ENCODE measurements around the gene PXDC1.
"Not testable (repeated sequence)": the region's sequence is repeated elsewhere in the genome, so short reads cannot be mapped to it uniquely, and the experiment has no call there.

PXDC1 gene

GRCh38 chr6:3690506-3690905, 61.0 kb downstream of the PXDC1 start:
- TF ChIP-seq CTCF (IDR thresholded peaks at IDR 0.05) (no peak), ZFX (IDR thresholded peaks at IDR 0.05; ENCODE audit: borderline replicate concordance) (no peak)
- H3K27ac ChIP-seq = no peak overlapping the region

- H3K27ac ChIP-seq = no peak overlapping the region
Observed at GRCh38 chr6:3687847-3688246, 63.7 kb downstream of the PXDC1 start.

GRCh38 chr6:3683331-3683730, 68.2 kb downstream of the PXDC1 start:
- no peak overlapping the region for H3K27ac ChIP-seq
- TF ChIP-seq ZFX (IDR thresholded peaks at IDR 0.05; ENCODE audit: borderline replicate concordance) = no peak
- no peak for TF ChIP-seq CTCF (IDR thresholded peaks at IDR 0.05)

More at GRCh38 chr6:3687847-3688246, 63.7 kb downstream of the PXDC1 start:
- no peak for TF ChIP-seq ZFX (IDR thresholded peaks at IDR 0.05; ENCODE audit: borderline replicate concordance)
- TF ChIP-seq CTCF (IDR thresholded peaks at IDR 0.05) = no peak

- no peak for TF ChIP-seq CTCF (IDR thresholded peaks at IDR 0.05)
- no peak for TF ChIP-seq ZFX (IDR thresholded peaks at IDR 0.05; ENCODE audit: borderline replicate concordance)
- no peak overlapping the region for H3K27ac ChIP-seq
Observed at GRCh38 chr6:3678946-3679345, 72.6 kb downstream of the PXDC1 start.

GRCh38 chr6:3677751-3678150, 73.8 kb downstream of the PXDC1 start:
- H3K27ac ChIP-seq = not testable (repeated sequence)

- not testable (repeated sequence) for H3K27ac ChIP-seq
Observed at GRCh38 chr6:3677351-3677750, 74.2 kb downstream of the PXDC1 start.
